ENCODE measurements around the gene PTPRQ. TPM values are rescaled to one million over a fixed set of nuclear protein-coding genes. Genes with fewer than 3 reads are reported as not detected.

The PTPRQ gene
- total RNA-seq, 1 donor from 2014 or later, result 7.8 TPM

DNA sequence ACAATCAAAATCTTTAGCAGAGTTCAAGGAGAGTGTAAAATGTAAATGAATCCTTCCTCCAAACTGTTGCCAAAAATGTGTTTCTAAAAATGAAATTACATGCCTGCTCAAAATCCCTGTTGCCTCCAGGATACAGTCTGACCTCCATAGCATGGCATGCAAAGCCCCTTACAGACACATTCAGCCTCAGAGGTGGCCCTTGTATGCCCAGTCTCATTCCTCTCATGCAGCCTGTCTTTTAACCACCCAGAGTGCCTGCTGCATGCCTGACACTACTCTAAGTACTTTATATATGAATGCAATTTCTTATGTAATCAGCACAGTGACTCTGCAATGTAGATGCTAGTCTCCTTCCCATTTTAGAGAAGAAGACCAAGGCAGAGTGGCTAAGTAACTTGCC lies 24.4 kb upstream of the PTPRQ start:
- peak; percentile 27 to 59 for ATAC-seq
- TF ChIP-seq, protein P1, sequence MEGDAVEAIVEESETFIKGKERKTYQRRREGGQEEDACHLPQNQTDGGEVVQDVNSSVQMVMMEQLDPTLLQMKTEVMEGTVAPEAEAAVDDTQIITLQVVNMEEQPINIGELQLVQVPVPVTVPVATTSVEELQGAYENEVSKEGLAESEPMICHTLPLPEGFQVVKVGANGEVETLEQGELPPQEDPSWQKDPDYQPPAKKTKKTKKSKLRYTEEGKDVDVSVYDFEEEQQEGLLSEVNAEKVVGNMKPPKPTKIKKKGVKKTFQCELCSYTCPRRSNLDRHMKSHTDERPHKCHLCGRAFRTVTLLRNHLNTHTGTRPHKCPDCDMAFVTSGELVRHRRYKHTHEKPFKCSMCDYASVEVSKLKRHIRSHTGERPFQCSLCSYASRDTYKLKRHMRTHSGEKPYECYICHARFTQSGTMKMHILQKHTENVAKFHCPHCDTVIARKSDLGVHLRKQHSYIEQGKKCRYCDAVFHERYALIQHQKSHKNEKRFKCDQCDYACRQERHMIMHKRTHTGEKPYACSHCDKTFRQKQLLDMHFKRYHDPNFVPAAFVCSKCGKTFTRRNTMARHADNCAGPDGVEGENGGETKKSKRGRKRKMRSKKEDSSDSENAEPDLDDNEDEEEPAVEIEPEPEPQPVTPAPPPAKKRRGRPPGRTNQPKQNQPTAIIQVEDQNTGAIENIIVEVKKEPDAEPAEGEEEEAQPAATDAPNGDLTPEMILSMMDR (IDR thresholded peaks at IDR 0.05), result no peak
- no peak for DNase-seq
- H3K36me3 ChIP-seq, result no peaks in the 10 kb centered on the region
- no peaks in the 10 kb centered on the region for H3K9me3 ChIP-seq
- intact Hi-C loops (cut with DNase I), result loop anchor here (10.0 kb wide), 1 partner anchor 345 kb away; no protein-coding TSS in a partner anchor
- H3K4me3 ChIP-seq, result no peak overlapping the region
- H3K27me3 ChIP-seq (ENCODE audit: low read depth), result no peaks in the 10 kb centered on the region
- no peak overlapping the region for H3K27ac ChIP-seq
- H3K4me1 ChIP-seq, result no peaks in the 10 kb centered on the region

DNA sequence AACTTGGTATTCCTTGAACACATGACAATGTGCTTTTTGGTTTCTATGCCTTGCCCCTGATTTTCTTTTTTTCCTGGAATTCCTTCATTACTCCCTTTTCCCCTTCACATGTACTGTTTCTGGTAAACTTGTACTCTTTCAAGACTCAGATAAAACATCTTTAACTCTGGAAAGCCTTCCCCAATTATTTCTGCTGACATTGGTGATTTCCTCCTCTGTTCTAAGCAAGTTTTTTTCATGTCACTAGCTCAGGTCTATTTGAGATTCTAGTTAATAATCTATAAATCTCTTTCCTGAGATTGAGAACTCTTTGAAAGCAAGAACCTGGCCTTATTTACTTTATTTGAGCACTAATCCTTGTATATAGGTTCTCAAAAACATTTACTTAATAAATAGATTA lies 24.0 kb upstream of the PTPRQ start:
- H3K4me1 ChIP-seq, result no peaks in the 10 kb centered on the region
- H3K4me3 ChIP-seq, result no peak overlapping the region
- no peak for DNase-seq
- no peaks in the 10 kb centered on the region for H3K27me3 ChIP-seq (ENCODE audit: low read depth)
- TF ChIP-seq, protein P1 (IDR thresholded peaks at IDR 0.05), result no peak
- H3K27ac ChIP-seq, result no peak overlapping the region
- ATAC-seq, result no peak
- H3K9me3 ChIP-seq, result no peaks in the 10 kb centered on the region
- intact Hi-C loops (cut with DNase I), result no loop called here
- no peaks in the 10 kb centered on the region for H3K36me3 ChIP-seq

DNA sequence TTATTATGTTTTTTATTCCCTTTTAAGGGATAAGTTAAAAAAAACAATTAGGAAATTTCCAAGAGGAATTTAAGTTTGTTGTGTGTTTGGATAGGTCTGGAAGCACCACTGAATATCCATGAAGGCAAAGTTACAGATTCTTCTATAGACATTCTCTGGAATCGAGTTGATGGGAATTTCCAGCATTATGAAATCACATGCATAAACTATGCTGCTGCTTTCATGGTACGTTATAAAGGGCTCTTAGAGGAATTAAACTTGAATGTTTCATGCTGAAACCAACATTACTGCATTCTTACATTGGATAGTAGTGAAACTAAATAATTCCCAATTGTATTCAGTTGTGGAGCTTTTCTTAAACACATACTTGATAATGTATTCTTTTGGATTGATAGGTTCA lies 21.5 kb upstream of the PTPRQ start:
- H3K27me3 ChIP-seq (ENCODE audit: low read depth), result no peaks in the 10 kb centered on the region
- no peak for DNase-seq
- no peak overlapping the region for H3K4me3 ChIP-seq
- TF ChIP-seq, protein P1 (IDR thresholded peaks at IDR 0.05), result no peak
- ATAC-seq, result peak in 1 of 2 donors; percentile 49
- H3K36me3 ChIP-seq, result no peaks in the 10 kb centered on the region
- H3K9me3 ChIP-seq, result no peaks in the 10 kb centered on the region
- H3K27ac ChIP-seq, result no peak overlapping the region
- intact Hi-C loops (cut with DNase I), result no loop called here
- no peaks in the 10 kb centered on the region for H3K4me1 ChIP-seq

DNA sequence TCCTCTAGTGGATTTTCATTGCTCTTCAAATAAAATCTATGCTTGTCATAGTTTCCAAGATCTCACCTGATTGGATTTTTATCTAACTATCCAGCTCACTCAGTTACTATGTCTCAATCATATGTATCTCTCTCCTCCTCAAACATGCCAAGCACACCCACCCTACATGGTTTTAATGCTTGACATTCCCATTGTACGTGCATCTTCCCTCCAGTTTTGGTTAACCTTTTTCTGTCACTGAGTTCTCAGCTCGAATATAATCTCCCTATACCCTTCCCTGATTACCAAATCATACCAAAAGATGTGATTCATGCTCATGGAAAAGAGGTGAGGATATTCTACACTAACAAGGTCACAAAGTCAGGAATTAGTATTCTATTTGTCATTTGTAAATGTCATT lies 12.0 kb upstream of the PTPRQ start:
- intact Hi-C loops (cut with DNase I), result no loop called here
- Histone ChIP-seq H3K27me3 (ENCODE audit: low read depth) (no peaks in the 10 kb centered on the region), H3K27ac (no peak overlapping the region), H3K4me1 (no peaks in the 10 kb centered on the region), H3K4me3 (no peak overlapping the region), H3K36me3 (no peaks in the 10 kb centered on the region), H3K9me3 (no peaks in the 10 kb centered on the region)
- no peak for DNase-seq
- TF ChIP-seq, protein P1 (IDR thresholded peaks at IDR 0.05), result no peak
- ATAC-seq, result no peak

DNA sequence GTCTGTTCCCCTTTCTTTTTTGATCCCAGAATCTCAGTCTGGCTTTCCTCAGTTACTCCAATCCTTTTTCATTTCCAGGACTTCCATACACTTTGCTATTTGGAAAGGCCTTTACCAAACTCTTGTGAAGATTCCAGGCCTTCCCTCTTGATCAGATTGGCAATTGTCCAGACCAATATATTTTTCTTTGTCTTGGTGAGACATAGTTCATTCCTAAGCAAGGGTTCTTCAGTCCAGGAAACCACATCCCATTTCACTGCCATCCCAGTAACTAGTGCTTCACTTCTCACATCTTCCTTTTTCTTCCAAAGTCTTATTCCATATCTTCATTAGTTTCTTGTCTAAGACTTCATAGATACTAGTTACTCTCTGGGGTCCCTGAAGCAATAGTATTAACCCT lies 2.1 kb upstream of the PTPRQ start:
- TF ChIP-seq, protein P1 (IDR thresholded peaks at IDR 0.05), result no peak
- Histone ChIP-seq H3K4me3 (no peak overlapping the region), H3K36me3 (no peaks in the 10 kb centered on the region), H3K4me1 (no peaks in the 10 kb centered on the region), H3K27ac (no peak overlapping the region), H3K27me3 (ENCODE audit: low read depth) (no peaks in the 10 kb centered on the region), H3K9me3 (no peaks in the 10 kb centered on the region)
- intact Hi-C loops (cut with DNase I), result no loop called here
- DNase-seq, result no peak
- ATAC-seq, result no peak
